ENCODE data around the gene EGFR.

- TF ChIP-seq CTCF (IDR thresholded peaks at IDR 0.05): no peak
- no peak for TF ChIP-seq POLR2A (IDR thresholded peaks at IDR 0.05)
Observed at GRCh38 chr7:55056068-55056467, 37.3 kb downstream of the EGFR start.

Measured in adrenal gland (tissue), 5 donors.